MCF 10A (cell line): Measurements from ENCODE around the gene MICAL3. TPM values are rescaled to one million over a fixed set of nuclear protein-coding genes. Genes with fewer than 3 reads are reported as not detected.

Source experiments
- BruUV-seq: library from RNA; stranded (reverse); fragments of 400-500 nt; replicated peaks from 2 replicates; lab custom pipeline; 2021; lab: Mats Ljungman, UMichigan
- CTCF ChIA-PET: fragments of 300-600 bp; sonication (Branson Sonifier 250); formaldehyde crosslinking; extraction: SDS; loops from one replicate; lab custom pipeline; 2021; ENCODE audit warnings: antibody characterized with exemption, inconsistent platforms; lab: Yijun Ruan, JAX
- POLR2A ChIA-PET: fragments of 300-600, 350-650 bp; sonication (Branson Sonifier 250); formaldehyde crosslinking; extraction: SDS; loops from one replicate; lab custom pipeline; 2020; ENCODE audit warnings: antibody characterized with exemption, inconsistent platforms; lab: Yijun Ruan, JAX
- DNase-seq: peaks from one replicate; pipeline ENCODE4 v3.0.0-alpha.2; 2018; ENCODE audit not compliant: unreplicated experiment
- H3K27ac Mint-ChIP-seq: one replicate; pipeline ENCODE4 v1.8.0; 2022; ENCODE audit warnings: mild to moderate bottlenecking, low read depth, mixed read lengths; ENCODE audit not compliant: unreplicated experiment
- H3K27me3 Mint-ChIP-seq: one replicate; pipeline ENCODE4 v1.8.0; 2022; ENCODE audit warnings: mixed read lengths; ENCODE audit not compliant: insufficient read depth, unreplicated experiment
- H3K36me3 Mint-ChIP-seq: one replicate; pipeline ENCODE4 v1.8.0; 2022; ENCODE audit warnings: mild to moderate bottlenecking, moderate library complexity, mixed read lengths; ENCODE audit not compliant: insufficient read depth, unreplicated experiment
- H3K4me1 Mint-ChIP-seq: one replicate; pipeline ENCODE4 v1.8.0; 2022; ENCODE audit warnings: mixed read lengths; ENCODE audit not compliant: insufficient read depth, unreplicated experiment
- H3K4me3 Mint-ChIP-seq: one replicate; pipeline ENCODE4 v1.8.0; 2022; ENCODE audit warnings: mild to moderate bottlenecking, moderate library complexity, mixed read lengths; ENCODE audit not compliant: unreplicated experiment
- H3K9me3 Mint-ChIP-seq: one replicate; pipeline ENCODE4 v1.8.0; 2022; ENCODE audit warnings: mixed read lengths; ENCODE audit not compliant: unreplicated experiment
- intact Hi-C: fragments of 100-400 bp; cut with micrococcal nuclease; formaldehyde crosslinking; loops from 2 replicates; pipeline ENCODE4 v1.14.1; 2022
- total RNA-seq: library from RNA; stranded (reverse); gene quantifications from 2 replicates; pipeline ENCODE4 v1.2.3, GENCODE V29; 2022
- TF ChIP-seq, protein P1 (sequence below): fragments of 200-600 bp; IDR thresholded peaks from one replicate; pipeline ENCODE4 v1.8.0; 2022; ENCODE audit warnings: antibody characterized with exemption, mild to moderate bottlenecking; ENCODE audit not compliant: unreplicated experiment

MICAL3 gene
- total RNA-seq, 1 experiment from 2014 or later, result 54.1 TPM

DNA sequence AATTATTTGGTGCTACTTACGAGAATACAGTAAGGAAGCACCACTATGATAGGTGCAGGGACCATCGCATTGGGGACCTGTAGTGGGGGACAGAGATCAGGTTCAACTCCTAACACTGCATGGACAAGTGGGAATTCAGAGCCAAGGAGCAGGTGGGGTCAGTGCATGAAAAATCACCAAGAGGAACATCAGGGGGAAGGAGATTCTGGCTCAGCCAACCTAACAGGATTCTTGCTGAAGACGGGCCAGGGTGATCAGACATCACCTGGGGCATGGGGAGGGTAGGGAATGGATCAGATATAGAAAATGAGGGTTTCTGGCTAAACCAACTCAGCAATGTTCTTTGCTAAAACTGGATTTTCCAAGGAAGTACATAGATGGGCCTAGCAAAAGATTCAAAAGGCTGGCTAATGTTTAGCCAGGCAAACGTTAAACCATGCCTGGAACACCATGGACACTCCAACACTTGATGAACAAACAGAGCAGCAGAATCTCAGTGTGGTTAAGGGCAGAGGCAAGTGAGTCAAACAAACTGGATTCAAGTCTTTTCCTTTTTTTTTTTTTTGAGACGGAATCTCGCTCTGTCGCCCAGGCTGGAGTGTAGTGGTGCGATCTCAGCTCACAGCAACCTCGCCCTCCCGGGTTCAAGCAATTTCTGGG, 70.0 kb downstream of the MICAL3 start:
- Mint-ChIP-seq H3K4me3 (no peak overlapping the region), H3K9me3 (no peaks in the 10 kb centered on the region), H3K36me3 (peaks cover 6% of the 10 kb centered on the region), H3K27me3 (no peaks in the 10 kb centered on the region), H3K27ac (no peak overlapping the region), H3K4me1 (peaks cover 18% of the 10 kb centered on the region)
- intact Hi-C loops, result no loop called here
- no peak for DNase-seq
- CTCF ChIA-PET, result interaction anchor here (0.7 kb wide), 1 partner anchor 56 kb away, joined by 3 read pairs; no protein-coding TSS in a partner anchor
- BruUV-seq, result no TSS peak
- POLR2A ChIA-PET, result interaction anchor here (0.6 kb wide), 1 partner anchor 34 kb away, joined by 3 read pairs; no protein-coding TSS in a partner anchor
- TF ChIP-seq, protein P1, sequence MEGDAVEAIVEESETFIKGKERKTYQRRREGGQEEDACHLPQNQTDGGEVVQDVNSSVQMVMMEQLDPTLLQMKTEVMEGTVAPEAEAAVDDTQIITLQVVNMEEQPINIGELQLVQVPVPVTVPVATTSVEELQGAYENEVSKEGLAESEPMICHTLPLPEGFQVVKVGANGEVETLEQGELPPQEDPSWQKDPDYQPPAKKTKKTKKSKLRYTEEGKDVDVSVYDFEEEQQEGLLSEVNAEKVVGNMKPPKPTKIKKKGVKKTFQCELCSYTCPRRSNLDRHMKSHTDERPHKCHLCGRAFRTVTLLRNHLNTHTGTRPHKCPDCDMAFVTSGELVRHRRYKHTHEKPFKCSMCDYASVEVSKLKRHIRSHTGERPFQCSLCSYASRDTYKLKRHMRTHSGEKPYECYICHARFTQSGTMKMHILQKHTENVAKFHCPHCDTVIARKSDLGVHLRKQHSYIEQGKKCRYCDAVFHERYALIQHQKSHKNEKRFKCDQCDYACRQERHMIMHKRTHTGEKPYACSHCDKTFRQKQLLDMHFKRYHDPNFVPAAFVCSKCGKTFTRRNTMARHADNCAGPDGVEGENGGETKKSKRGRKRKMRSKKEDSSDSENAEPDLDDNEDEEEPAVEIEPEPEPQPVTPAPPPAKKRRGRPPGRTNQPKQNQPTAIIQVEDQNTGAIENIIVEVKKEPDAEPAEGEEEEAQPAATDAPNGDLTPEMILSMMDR, result no peak

DNA sequence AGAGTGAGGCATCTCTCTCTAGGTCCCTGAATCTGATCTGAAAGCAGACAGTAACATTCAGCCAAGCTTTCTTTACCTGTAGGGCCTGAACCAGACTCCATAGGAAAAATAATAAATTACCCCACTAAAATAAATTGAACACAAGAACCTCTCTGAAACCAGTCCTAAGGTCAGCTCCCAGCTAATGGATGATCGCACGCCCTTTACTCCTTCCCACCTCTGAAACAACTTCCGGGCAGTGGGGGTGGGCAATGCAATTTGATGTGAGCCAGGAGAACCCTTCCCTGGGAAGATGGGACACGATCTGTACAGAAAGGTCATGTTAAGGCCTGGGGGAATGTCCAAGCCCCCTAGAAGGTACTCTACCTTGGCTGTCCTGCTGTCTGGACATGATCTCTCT, 71.2 kb downstream of the MICAL3 start:
- no peaks in the 10 kb centered on the region for H3K27me3 Mint-ChIP-seq
- DNase-seq, result no peak
- H3K4me1 Mint-ChIP-seq, result peaks cover 18% of the 10 kb centered on the region
- H3K4me3 Mint-ChIP-seq, result no peak overlapping the region
- TF ChIP-seq, protein P1, result no peak
- intact Hi-C loops, result no loop called here
- H3K9me3 Mint-ChIP-seq, result no peaks in the 10 kb centered on the region
- no peak overlapping the region for H3K27ac Mint-ChIP-seq
- BruUV-seq, result no TSS peak
- peaks cover 6% of the 10 kb centered on the region for H3K36me3 Mint-ChIP-seq
- ChIA-PET POLR2A (no interaction called here), CTCF (interaction anchor here (0.9 kb wide), 1 partner anchor 78 kb away, joined by 3 read pairs; no protein-coding TSS in a partner anchor)

DNA sequence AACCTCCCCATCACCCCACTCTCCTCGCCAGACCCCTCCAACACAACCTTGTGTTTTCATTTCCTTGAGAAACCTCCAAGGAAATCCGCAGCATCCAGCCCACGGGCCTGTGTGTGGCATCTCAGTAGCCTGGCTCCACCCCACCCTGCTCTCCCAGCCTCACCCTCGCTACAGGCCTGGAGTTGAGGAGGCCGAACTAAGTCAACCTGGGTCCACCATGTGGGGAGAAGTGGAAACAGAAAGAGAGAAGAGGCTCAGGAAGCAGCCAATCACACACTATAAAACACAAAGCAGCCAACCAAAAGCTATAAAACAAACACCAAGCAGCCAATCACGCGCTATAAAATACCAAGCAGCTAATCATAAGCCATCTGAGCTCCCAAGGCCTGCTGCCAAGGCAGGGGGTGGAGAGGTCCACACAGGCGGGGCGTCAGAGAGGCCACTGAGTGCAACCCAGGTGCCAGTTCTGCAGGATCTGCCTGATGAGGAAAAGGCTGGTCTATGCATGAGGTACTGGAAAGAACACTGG, 72.0 kb downstream of the MICAL3 start:
- Mint-ChIP-seq H3K27me3 (no peaks in the 10 kb centered on the region), H3K9me3 (no peaks in the 10 kb centered on the region), H3K27ac (no peak overlapping the region), H3K4me1 (peaks cover 20% of the 10 kb centered on the region), H3K4me3 (no peak overlapping the region), H3K36me3 (peaks cover 6% of the 10 kb centered on the region)
- ChIA-PET POLR2A (no interaction called here), CTCF (interaction anchor here (0.9 kb wide), 1 partner anchor 79 kb away, joined by 3 read pairs; no protein-coding TSS in a partner anchor)
- no peak for DNase-seq
- TF ChIP-seq, protein P1, result no peak
- intact Hi-C loops, result no loop called here
- BruUV-seq, result no TSS peak

DNA sequence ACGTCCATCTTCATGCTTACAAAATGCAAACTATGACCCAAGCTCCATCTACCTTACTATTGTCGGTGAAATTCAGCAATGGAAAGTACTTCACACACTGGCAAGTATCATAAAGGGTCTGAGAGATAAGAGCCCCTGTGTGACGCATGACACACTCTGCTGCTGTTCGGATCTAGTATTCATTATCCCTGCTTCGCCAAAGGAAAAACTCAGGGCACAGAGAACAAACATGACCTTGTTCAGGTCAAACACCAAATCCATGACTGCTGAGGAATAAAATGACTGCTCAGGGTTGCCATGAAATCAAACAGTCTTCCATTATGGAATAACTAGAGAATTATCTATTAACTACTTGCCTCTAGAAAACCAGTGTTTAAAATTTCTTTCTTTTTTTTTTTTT, 73.0 kb downstream of the MICAL3 start:
- Mint-ChIP-seq H3K27ac (no peak overlapping the region), H3K36me3 (peaks cover 3% of the 10 kb centered on the region), H3K27me3 (no peaks in the 10 kb centered on the region), H3K4me3 (no peak overlapping the region), H3K9me3 (no peaks in the 10 kb centered on the region), H3K4me1 (peaks cover 30% of the 10 kb centered on the region)
- TF ChIP-seq, protein P1, result no peak
- intact Hi-C loops, result no loop called here
- DNase-seq, result no peak
- ChIA-PET CTCF (interaction anchor here (0.7 kb wide), 1 partner anchor 124 kb away, joined by 3 read pairs; no protein-coding TSS in a partner anchor), POLR2A (interaction anchor here (1.1 kb wide), 1 partner anchor 67 kb away, joined by 4 read pairs; no protein-coding TSS in a partner anchor)
- BruUV-seq, result no TSS peak
